ENCODE data around the gene RPL31.

The RPL31 gene

DNA sequence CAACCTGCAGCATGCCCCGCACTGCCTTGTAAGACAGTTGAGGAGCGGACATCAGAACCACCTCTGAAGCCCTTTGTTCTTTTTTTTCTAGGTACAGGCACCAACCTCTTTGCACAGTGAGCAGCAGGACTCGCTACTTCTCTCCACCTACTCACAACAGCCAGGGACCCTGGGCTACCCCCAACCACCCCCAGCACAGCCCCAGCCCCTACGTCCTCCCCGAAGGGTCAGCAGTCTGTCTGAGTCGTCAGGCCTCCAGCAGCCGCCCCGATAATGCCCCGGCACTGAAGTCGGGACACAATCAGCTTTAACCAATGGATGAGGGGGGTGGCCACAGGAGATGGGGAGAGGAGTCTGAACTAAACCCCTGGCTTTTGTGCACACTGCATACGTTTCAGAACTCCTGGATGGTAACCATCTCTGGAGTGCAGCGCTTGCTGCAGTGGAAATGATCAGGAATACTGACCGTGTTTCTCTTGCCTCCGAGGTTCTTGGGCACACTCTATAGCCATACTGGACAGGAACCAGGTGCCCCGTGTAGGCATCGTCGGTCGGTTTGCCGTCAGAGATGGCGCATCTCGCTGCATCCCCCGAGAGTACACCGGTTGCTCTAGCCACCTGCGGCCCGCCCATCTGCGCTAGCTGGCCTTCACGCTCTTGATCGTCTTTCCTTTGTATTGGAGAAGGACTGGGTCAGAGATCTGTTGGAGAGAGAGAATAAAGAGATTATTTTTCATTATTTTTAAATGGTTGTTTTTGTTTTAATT, 6.6 kb upstream of the RPL31 start:
- DNase-seq (ENCODE audit: low read depth, low spot score), result no peak

DNA sequence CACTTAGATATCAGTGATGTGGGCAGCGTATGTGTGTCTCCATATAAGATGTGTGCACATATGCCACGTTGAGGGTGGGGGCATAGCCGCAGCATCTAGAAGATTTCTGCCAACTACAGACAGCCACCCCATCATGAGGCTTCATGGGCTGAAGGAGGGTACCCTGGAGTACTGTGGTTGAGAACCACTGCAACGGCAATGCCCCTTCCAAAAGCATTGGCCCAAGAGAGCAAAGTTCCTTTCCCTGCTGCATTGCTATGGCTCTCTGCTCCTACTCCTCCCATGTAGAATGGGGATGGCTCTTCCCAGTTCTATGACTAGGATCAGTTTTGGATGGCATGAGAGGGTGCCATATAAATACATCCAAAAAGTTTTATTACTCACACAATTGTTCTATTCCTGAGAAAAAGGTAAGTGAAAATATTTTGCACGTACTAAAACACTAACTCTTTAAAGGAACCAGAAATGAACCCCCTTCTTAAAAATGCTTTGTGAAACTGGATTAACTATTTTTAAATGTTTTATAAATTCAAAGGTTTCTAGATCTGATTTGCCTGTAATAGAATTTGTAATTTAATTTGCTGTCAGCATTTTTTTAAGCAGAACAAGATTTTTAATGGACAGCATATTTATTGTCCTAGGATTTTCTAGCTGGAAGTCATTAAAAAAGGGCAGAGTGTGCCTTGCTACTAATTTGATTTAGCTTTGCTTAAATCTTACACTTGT, 4.4 kb upstream of the RPL31 start:
- DNase-seq (ENCODE audit: low read depth, low spot score), result no peak

DNA sequence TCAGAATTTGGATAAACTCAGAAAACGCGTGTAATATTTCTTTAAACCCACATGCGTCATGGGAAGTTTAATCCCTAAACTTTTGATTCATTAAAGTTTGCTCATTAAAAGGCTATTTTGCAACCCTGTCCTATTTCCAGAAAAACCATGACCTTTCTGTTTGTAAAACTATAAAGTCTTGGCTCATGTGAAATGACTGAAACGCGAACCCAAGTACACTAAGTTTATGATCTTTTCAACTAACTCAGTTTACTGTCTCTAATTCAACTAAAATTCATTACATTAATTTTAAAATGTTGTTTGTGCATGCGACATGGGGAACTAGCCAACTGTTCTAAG, 3.9 kb upstream of the RPL31 start:
- no peak for DNase-seq (ENCODE audit: low read depth, low spot score)

DNA sequence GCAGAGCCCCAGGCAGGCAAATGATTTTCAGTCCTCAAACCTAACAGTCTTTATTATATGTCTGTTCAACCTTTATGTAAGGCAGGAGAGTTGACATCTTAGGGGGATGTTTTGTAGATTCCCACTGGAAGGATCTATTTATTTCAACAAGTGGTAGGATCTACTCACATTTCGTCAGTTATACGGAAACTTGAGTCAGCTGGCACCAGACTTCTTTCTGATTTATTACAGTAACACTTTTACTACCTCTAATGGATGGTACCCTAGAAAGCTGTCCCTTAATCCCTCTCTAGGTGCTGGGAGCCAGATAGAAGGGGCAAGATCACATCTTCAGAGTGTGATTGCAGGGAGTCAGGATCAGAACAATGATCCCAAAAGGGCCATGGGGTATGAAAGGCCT, 2.1 kb upstream of the RPL31 start:
- no peak for DNase-seq (ENCODE audit: low read depth, low spot score)

DNA sequence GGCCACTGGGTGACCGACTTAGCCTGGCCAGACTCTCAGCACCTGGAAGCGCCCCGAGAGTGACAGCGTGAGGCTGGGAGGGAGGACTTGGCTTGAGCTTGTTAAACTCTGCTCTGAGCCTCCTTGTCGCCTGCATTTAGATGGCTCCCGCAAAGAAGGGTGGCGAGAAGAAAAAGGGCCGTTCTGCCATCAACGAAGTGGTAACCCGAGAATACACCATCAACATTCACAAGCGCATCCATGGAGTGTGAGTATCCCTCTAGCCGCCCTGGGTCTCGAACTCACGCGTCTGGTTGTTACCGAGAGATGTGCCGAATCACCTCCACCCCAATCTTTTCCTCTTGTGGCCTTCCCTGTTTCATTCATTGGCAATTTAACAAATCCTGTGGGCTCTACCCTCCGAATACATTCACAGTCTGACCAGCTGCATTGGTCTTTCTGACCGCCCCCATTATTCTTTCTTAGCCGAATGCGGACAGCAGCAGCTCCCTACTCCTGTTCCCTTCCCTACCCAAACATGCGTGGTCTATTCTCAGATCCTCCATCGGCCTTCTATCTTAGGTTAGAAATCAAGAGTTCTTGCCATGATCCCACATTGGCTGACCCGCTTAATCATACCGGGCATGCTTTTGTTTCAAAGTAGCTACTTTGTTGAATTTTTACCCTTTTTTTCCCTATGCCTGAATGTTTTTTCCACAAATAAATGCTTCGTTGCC, 631 bp downstream of the RPL31 start:
- no peak for DNase-seq (ENCODE audit: low read depth, low spot score)

DNA sequence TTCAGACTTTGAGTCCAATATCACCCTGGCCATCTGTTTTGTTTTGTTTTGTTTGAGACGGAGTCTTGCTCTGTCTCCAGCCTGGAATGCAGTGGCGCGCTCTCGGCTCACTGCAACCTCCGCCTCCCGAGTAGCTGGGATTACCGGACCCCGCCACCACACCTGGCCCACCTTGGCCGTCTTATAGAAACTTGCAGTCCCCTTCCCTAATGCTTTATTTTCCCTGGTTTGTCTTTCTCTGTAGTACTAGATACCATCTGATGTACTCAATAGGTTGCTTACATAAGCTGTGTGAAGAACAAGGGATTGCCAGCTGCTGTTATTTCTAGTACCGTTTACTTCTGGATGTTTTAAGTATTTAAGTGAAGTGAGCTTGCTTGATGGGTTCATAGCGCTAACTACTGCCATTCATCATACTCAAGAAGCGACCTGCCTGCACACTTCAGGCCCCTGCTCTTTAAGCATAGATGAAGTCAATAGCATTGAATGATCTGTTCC, 1.2 kb downstream of the RPL31 start:
- DNase-seq (ENCODE audit: low read depth, low spot score), result no peak

DNA sequence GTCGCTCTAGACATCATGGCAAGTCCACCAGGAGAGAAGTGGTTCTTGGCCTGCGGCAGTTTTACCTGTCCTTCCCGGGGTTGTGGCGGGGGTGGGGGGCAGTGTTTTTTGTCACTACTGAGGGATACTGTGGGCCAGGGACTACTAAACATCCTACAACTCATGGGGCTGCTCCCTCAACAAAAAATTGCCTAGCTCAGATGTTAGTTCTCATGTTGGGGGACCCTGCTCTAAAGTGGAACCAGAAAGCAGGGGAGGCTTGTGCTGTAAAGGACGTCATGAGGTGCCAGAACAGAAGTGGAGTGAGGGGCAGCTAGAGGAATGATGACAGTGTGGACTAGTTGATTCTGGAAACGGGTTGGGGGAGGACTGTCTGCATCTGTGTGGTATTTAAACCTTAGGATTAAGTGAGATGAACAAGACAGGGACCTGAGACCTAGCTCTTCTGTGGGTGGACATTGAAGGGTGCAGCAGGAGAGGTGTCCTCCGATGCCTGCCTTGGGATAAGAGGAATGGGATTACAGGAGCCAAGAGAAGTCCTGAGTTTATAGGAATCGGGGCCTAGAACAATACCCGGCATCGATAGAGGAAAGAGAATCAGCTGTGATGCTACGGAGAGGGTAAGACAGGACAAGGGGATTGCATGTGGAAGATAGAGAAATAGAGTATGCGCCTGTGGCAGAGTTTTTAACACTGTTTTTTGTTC, 2.7 kb downstream of the RPL31 start:
- no peak for DNase-seq (ENCODE audit: low read depth, low spot score)

DNA sequence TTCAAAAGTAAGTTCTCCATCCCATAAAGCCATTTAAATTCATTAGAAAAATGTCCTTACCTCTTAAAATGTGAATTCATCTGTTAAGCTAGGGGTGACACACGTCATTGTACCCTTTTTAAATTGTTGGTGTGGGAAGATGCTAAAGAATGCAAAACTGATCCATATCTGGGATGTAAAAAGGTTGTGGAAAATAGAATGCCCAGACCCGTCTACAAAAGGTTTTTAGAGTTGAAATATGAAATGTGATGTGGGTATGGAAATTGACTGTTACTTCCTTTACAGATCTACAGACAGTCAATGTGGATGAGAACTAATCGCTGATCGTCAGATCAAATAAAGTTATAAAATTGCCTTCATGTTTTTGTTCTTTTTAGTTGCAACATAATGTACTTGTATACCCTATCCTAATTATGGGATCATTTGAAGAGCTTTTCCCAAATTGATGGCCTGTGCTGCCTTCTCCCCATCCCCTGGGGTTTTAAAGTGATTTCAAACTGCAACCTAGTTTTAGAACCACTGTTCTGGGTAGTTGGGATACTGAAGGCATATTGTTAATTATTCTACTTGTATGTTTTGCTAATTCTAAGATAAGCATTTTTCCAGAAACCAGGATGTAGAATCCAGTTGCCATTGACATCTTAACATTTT, 4.1 kb downstream of the RPL31 start:
- no peak for DNase-seq (ENCODE audit: low read depth, low spot score)

DNA sequence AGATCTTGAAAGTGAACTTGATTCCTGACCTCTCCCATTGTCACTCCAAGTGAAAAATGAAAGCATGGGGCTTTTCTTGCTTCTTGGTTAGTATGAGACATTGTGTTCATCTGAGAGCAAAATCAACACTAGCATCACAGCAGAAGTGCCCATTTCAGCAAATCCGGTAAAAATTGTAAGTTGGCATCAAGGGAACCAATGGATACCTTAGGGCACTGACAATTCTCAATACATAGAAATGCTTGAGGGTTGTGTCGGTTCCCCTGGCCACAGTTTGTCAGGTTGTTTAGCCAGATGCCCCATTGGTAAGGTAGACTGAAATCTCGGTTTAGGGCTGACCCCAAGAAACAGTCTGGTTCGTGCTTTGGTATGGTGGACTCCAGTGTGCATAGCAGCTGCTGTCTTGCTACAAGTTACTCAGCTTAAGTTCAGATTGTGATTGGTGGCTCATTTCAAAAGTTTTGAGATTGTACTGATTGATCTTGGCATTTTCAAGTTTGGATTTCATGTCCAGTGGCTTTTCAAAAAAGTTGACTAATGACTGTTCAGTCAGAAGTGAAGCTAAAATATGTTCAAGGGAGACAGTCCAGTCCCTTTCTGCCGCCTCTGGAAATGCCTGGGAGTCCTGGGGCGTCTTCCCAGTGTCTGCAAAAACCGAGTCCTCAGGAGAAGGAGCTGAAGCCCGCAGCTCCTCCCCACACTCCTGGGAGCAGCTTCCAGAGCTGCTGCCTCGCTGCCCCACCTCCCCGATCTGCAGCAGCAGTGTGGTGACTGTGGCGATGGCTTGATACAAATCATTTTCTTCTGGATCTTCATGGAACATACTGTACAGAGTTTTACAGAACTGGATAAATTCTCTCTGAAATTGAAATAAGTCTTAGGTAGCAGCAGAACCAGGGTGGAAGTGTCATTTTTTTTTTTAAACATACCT, 5.6 kb downstream of the RPL31 start:
- DNase-seq (ENCODE audit: low read depth, low spot score), result no peak

DNA sequence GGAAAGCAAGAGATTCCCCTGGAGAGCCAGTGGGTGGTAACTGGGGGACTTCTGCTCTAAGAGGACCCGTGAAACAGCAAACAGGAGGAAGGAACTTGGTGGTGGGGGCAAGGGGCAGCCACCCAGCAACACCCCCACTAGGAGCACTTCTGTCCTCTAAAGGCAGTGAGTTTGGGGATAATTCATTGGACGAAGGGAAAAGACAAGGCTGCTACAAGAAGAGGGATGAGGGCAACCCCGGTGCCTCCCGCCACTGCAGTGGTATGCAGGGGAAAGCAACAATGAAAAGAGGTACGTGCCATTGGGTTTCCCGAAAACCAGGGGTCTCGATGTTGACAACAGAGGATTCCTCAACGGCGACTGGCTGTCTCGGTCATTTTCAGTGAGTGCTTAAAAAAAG, 9.1 kb downstream of the RPL31 start:
- DNase-seq (ENCODE audit: low read depth, low spot score), result no peak

DNA sequence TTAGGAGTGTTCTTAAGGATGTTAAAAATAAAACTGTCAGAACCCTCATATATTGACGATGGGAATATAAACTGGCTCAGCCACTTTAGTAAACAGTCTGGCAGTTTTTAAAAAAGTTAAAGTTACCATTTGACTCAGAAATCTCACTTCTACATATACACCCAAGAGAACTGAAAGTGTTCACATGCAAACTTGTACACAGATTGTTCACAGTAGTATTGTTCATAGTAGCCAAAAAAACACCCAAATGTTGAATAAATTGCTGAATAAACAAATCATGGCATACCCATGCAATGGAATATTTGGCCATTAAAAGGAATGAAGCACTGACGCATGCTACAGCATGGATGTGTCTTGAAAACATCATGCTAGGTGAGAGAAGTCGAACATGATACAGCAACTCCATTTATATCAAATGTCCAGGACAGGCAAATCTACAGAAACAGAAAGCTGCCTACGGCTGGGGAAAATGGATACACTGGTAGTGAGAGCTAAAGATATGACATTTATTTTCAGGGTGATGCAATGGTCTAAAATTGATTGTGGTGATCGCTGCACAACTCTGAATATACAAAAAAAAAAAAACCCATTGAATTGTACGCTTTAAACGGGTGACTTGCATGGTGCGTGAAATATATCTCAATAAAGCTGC, 10.1 kb downstream of the RPL31 start:
- DNase-seq (ENCODE audit: low read depth, low spot score), result no peak

DNA sequence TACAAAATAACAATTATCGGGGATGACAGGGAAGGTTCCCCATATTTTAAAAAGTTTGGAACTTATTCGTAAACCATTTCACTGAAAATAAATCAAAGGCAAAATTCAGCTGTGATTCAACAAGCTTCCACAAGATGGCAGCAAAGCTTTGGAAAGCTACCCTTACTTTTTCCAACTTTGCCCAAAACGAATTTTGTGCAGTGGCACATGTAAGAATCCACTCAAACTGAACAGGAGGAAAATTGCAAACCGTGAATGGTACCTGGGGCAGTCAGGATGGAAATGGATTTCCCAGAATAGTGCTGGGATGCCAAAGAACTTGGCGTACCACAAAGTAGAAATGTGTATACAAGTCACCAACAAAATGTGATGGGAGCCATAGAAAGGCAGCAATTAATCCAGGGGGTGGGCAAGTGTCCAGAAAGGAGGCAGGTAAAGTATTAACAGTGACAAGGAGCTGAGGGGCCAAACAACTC, 10.7 kb downstream of the RPL31 start:
- no peak for DNase-seq (ENCODE audit: low read depth, low spot score)

DNA sequence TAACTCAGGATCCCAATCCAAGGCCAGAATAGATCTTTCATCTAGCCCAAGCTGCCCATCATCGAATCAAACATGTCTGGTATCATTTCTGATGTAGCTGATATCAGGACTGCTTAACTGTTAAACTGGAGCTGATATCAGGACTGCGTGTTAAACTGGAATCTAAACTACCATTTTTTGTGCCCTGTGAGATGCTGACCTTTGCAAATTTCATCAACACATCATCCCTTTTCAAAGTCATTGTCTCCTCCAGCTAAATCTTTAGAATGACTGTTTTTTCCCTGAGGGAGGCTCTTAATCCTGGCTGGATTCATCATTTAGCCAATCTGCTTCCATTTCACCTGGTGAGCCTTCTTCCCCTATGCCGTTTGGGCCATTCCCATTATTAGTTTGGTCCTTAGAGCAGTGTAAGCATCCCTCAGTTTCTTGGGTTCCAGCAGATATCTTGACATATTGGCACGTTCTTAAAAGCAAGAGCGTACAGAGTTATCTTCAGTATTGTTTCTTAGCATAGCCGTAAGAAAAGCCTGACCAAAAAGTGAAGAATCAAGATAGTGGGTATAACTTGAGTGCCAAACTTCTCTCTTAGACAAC, 12.3 kb downstream of the RPL31 start:
- no peak for DNase-seq (ENCODE audit: low read depth, low spot score)

DNA sequence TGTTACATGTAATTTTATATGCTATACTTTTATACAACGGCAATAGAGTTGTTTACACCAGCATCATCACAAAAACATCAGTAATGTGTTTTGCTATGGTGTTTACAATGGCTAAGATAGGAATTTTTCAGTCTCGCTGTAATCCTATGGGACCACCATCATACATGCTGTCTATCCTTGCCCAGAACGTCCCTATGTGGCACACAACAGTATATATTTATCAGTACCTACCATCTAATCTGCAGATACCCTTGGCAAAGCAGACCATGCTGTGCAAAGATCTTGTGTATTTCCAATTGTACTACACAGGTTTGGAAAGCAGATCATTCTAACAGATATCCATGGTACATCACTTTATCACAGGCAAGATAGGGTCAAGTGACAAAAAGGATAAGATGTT, 15.3 kb downstream of the RPL31 start:
- no peak for DNase-seq (ENCODE audit: low read depth, low spot score)

DNA sequence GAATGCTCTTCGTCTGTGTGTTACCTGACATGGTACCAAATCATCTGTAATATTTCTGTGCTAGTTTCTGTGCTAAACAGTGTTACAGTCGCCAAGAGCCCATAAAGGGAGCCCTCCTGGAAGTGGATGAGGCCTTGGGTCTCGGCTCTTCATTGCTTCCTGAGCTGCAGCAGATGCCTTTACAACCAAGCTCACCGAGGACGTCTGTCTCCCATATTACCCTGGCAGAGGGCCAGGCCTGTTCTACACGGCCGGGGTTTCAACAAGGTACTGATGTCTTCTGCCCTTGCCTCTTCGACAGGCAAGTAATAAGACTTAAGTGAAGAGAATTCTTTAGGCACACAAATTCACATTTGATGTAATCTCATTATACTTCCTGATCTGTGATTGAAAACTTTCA, 16.8 kb downstream of the RPL31 start:
- no peak for DNase-seq (ENCODE audit: low read depth, low spot score)

DNA sequence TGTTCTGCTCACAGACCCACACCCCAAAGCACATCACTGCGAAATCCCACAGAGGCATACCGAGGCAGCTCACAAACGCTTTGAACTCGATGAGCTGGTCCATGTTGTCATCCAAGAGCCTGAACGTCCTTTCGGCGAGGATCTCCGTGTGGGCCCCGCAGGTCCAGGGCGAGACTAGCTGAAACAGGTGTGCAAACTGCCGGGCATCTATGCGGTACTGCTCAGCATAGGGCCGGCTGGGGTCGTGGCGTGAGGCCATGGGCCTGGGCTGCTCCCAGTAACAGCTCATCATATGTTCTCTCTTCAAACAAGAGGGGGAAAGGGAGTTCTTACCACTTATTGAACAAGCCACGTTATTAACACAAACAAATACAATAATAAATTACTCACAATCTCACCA, 20.1 kb downstream of the RPL31 start:
- DNase-seq (ENCODE audit: low read depth, low spot score), result no peak

DNA sequence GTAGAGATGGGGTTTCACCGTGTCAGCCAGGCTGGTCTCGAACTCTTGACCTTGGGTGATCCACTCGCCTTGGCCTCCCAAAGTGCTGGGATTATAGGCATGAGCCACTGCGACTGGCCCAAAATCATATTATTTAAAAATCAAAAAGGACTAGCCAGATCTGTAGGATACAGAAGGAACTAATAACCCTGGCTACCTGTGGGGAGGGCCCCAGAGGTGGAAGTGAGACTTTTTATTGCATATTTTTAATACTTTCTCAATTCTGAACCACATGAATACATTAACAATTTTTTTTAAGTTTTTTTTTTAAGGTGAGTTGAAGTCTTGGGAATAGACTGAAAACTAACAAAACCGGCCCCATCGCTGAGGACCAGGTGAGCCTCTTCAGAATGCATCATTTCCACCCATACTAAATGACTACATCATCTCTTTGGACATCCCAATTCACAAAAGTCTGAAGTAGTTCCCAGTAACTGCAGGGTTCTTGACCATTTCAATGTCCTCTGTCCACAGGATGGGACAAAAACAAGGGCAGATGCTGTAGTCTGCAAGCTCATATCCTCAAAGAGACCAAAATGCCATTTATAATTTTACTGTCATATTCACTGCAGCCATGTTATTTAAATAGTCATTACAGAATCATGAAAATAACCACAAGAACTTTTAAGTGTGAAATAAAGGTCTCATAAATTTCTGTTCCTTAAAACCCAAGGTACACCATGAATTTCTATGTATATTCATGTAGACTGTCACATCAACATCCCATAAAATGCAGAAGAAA, 21.4 kb downstream of the RPL31 start:
- no peak for DNase-seq (ENCODE audit: low read depth, low spot score)

DNA sequence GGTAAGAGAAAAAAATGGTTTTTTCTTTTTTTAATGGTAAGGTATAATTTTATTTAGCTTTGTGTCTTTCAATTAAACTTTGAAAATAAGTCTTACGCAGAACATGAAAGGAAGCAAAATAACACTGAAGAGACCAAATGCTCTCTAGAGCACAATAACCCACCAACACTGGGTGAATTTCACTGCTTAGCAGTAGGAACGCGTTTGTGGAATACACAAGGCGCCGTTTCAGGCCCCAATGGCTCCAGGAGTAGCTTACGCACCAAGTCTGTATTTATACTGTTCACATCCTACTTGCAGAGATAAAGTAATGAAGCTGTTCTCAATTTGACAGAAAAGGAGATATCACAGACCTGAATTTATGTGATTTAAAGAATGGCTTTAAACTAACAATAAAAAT, 23.5 kb downstream of the RPL31 start:
- DNase-seq (ENCODE audit: low read depth, low spot score), result no peak

Measured in activated CD4-positive, CD25-positive, alpha-beta regulatory T cell treated with anti-CD3 and anti-CD28 coated beads, Interleukin-2, amount 50 U/mL, for 16 hours (primary cell).